ENCODE measurements around the gene FGF14. TPM values are rescaled to one million over a fixed set of nuclear protein-coding genes. Genes with fewer than 3 reads are reported as not detected.

FGF14 gene
- total RNA-seq, 1 experiment from 2014 or later = not detected

DNA sequence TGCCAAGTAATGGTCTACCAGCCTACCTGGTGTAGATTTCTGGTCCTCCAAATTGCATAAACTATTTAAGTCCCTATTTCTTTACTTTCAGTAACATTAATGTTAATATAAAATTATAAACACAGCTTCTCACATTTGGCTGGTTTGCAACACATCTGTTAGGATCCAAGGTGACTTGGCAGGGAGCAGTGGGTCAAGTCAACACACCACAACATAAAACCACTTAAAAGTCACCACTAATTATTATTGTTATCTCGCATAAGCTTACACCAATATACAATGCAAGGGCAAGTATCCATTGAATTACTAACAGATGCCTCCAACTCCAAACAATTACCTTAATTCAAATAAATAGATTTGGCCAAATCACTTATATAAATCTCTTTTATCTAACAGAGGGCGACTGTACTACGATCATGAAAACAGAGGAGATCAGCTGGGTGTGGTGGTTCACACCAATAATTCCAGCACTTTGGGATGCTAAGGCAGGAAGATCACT, 74.7 kb downstream of the FGF14 start:
- H3K9me2 ChIP-seq (replicated peaks; ENCODE audit: insufficient read depth, low read length) = no peaks in the 10 kb centered on the region
- no peak for DNase-seq
- no peaks in the 10 kb centered on the region for H3K27me3 ChIP-seq (ENCODE audit: low read length)
- H3K36me3 ChIP-seq (ENCODE audit: insufficient read depth, low read length) = no peaks in the 10 kb centered on the region
- no peak overlapping the region for H3K9ac ChIP-seq (ENCODE audit: low read length)
- no peaks in the 10 kb centered on the region for H3K9me3 ChIP-seq (ENCODE audit: low read length)
- H3K4me2 ChIP-seq (ENCODE audit: low read depth, low read length, poor library complexity, severe bottlenecking) = no peak overlapping the region
- no peaks in the 10 kb centered on the region for H4K20me1 ChIP-seq (ENCODE audit: insufficient read depth, low read depth, low read length)
- no peaks in the 10 kb centered on the region for H3K79me2 ChIP-seq (ENCODE audit: low read length)
- H3K4me1 ChIP-seq (ENCODE audit: low read length) = no peaks in the 10 kb centered on the region
- H3K4me3 ChIP-seq (ENCODE audit: low read length) = no peak overlapping the region
- no peak overlapping the region for H3K27ac ChIP-seq (ENCODE audit: low read length)
- H2AFZ ChIP-seq (ENCODE audit: low read length) = no peak overlapping the region

DNA sequence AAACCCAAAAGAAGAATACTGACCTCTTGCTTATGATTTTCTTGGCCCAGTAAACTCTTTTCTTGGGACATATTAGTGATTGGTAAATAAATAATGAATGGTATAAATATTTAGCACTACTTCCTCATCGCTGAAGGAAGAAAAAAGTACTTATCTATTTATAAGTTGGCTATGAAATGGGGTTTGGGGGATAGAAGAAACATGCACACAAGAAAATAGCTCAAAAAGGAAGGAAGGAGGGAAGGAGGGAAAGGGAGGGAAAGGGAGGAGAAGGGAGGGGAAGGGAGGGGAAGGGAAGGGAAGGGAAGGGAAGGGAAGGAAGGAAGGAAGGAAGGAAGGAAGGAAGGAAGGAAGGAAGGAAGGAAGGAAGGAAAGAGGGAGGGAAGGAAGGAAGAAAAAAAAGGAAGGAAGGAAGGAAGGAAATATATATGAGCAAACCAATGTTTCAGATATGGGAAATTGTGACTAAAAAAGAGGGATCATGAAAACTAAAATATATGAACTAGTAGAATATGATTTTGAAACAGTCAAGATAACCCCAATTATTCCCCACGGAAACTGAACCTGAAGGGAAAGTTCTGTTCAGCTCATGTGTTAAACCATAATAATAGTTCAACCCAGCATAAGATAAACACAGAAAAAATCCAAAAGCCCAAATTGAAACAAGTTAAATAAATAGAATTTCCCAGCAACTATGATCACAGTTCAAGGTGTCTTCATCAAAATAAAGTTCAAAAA, 75.3 kb downstream of the FGF14 start:
- H3K4me2 ChIP-seq (ENCODE audit: low read depth, low read length, poor library complexity, severe bottlenecking) = no peak overlapping the region

GRCh38 chr13:102325321-102325720, 76.5 kb downstream of the FGF14 start:
- Histone ChIP-seq H3K79me2 (ENCODE audit: low read length) (no peaks in the 10 kb centered on the region), H3K9ac (ENCODE audit: low read length) (no peak overlapping the region), H3K36me3 (ENCODE audit: insufficient read depth, low read length) (no peaks in the 10 kb centered on the region), H3K9me3 (ENCODE audit: low read length) (no peaks in the 10 kb centered on the region), H3K27ac (ENCODE audit: low read length) (no peak overlapping the region), H3K4me3 (ENCODE audit: low read length) (no peak overlapping the region), H3K27me3 (ENCODE audit: low read length) (no peaks in the 10 kb centered on the region), H3K4me2 (ENCODE audit: low read depth, low read length, poor library complexity, severe bottlenecking) (no peak overlapping the region), H3K4me1 (ENCODE audit: low read length) (no peaks in the 10 kb centered on the region), H3K9me2 (replicated peaks; ENCODE audit: insufficient read depth, low read length) (no peaks in the 10 kb centered on the region), H4K20me1 (ENCODE audit: insufficient read depth, low read depth, low read length) (no peaks in the 10 kb centered on the region), H2AFZ (ENCODE audit: low read length) (no peak overlapping the region)
- DNase-seq = no peak

More for the DNA sequence above, 75.3 kb downstream of the FGF14 start:
- H3K27me3 ChIP-seq (ENCODE audit: low read length) = no peaks in the 10 kb centered on the region
- H4K20me1 ChIP-seq (ENCODE audit: insufficient read depth, low read depth, low read length) = no peaks in the 10 kb centered on the region
- no peak overlapping the region for H3K4me3 ChIP-seq (ENCODE audit: low read length)
- no peaks in the 10 kb centered on the region for H3K9me2 ChIP-seq (replicated peaks; ENCODE audit: insufficient read depth, low read length)
- H3K36me3 ChIP-seq (ENCODE audit: insufficient read depth, low read length) = no peaks in the 10 kb centered on the region
- H3K4me1 ChIP-seq (ENCODE audit: low read length) = no peaks in the 10 kb centered on the region
- H3K79me2 ChIP-seq (ENCODE audit: low read length) = no peaks in the 10 kb centered on the region
- no peaks in the 10 kb centered on the region for H3K9me3 ChIP-seq (ENCODE audit: low read length)
- H3K9ac ChIP-seq (ENCODE audit: low read length) = no peak overlapping the region
- no peak for DNase-seq
- no peak overlapping the region for H2AFZ ChIP-seq (ENCODE audit: low read length)
- no peak overlapping the region for H3K27ac ChIP-seq (ENCODE audit: low read length)

GRCh38 chr13:102323505-102323904, 78.3 kb downstream of the FGF14 start:
- Histone ChIP-seq H3K4me2 (ENCODE audit: low read depth, low read length, poor library complexity, severe bottlenecking) (no peak overlapping the region), H3K27me3 (ENCODE audit: low read length) (no peaks in the 10 kb centered on the region), H3K27ac (ENCODE audit: low read length) (no peak overlapping the region), H3K9ac (ENCODE audit: low read length) (no peak overlapping the region), H3K9me2 (replicated peaks; ENCODE audit: insufficient read depth, low read length) (no peaks in the 10 kb centered on the region), H3K36me3 (ENCODE audit: insufficient read depth, low read length) (no peaks in the 10 kb centered on the region), H4K20me1 (ENCODE audit: insufficient read depth, low read depth, low read length) (no peaks in the 10 kb centered on the region), H2AFZ (ENCODE audit: low read length) (no peak overlapping the region), H3K79me2 (ENCODE audit: low read length) (no peaks in the 10 kb centered on the region), H3K4me1 (ENCODE audit: low read length) (no peaks in the 10 kb centered on the region), H3K4me3 (ENCODE audit: low read length) (no peak overlapping the region), H3K9me3 (ENCODE audit: low read length) (no peaks in the 10 kb centered on the region)
- DNase-seq = no peak

DNA sequence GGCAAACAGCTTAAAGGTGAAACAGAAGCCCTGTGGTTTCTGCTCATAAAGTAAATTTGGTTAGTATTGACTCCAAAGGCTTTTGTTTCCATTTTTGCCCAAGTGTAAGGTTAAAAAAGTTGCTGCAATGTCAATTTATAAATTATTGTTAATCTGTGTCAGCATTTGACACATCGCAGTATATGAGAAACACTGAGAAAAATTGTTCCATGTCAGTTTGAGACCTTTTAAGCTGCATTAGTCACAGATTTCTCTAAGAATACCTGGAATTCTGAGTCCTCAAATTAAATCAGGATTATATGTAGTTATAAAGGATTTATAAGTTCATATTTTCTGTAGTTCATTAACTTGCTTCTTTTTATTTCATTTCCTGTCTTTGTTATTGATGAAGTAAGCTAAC, 78.8 kb downstream of the FGF14 start:
- H3K4me3 ChIP-seq (ENCODE audit: low read length) = no peak overlapping the region
- H3K4me2 ChIP-seq (ENCODE audit: low read depth, low read length, poor library complexity, severe bottlenecking) = no peak overlapping the region
- H3K9me2 ChIP-seq (replicated peaks; ENCODE audit: insufficient read depth, low read length) = no peaks in the 10 kb centered on the region
- no peaks in the 10 kb centered on the region for H3K4me1 ChIP-seq (ENCODE audit: low read length)
- H4K20me1 ChIP-seq (ENCODE audit: insufficient read depth, low read depth, low read length) = no peaks in the 10 kb centered on the region
- peak; percentile 28 for DNase-seq
- no peaks in the 10 kb centered on the region for H3K36me3 ChIP-seq (ENCODE audit: insufficient read depth, low read length)
- no peak overlapping the region for H3K27ac ChIP-seq (ENCODE audit: low read length)
- H2AFZ ChIP-seq (ENCODE audit: low read length) = no peak overlapping the region
- no peaks in the 10 kb centered on the region for H3K9me3 ChIP-seq (ENCODE audit: low read length)
- no peaks in the 10 kb centered on the region for H3K79me2 ChIP-seq (ENCODE audit: low read length)
- H3K27me3 ChIP-seq (ENCODE audit: low read length) = no peaks in the 10 kb centered on the region
- H3K9ac ChIP-seq (ENCODE audit: low read length) = no peak overlapping the region

GRCh38 chr13:102322211-102322610, 79.6 kb downstream of the FGF14 start:
- no peaks in the 10 kb centered on the region for H3K4me1 ChIP-seq (ENCODE audit: low read length)
- no peaks in the 10 kb centered on the region for H3K36me3 ChIP-seq (ENCODE audit: insufficient read depth, low read length)
- no peak overlapping the region for H2AFZ ChIP-seq (ENCODE audit: low read length)
- no peak overlapping the region for H3K4me3 ChIP-seq (ENCODE audit: low read length)
- no peak for DNase-seq
- no peak overlapping the region for H3K27ac ChIP-seq (ENCODE audit: low read length)
- no peak overlapping the region for H3K4me2 ChIP-seq (ENCODE audit: low read depth, low read length, poor library complexity, severe bottlenecking)
- no peaks in the 10 kb centered on the region for H3K9me3 ChIP-seq (ENCODE audit: low read length)
- no peaks in the 10 kb centered on the region for H3K9me2 ChIP-seq (replicated peaks; ENCODE audit: insufficient read depth, low read length)
- no peaks in the 10 kb centered on the region for H3K27me3 ChIP-seq (ENCODE audit: low read length)
- H4K20me1 ChIP-seq (ENCODE audit: insufficient read depth, low read depth, low read length) = no peaks in the 10 kb centered on the region
- no peaks in the 10 kb centered on the region for H3K79me2 ChIP-seq (ENCODE audit: low read length)
- H3K9ac ChIP-seq (ENCODE audit: low read length) = no peak overlapping the region

DNA sequence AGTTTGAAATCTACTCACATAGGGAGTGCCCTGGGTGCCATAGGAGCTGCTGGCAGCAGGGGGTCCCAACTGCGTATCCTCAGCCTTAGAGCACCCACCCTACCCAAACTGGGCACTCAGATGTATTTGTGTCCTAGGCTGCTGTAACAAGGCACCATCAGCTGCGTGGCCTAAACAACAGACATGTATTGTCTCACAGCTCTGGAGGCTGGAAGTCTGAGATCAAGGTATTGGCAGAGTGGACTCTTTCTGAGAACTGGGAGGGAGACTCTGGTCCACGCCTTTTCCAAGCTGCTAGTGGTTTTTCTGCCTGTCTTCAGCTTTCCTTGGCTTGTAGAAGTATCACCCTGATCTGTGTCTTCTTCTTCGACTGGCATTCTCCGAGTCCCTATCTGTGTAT, 83.6 kb downstream of the FGF14 start:
- no peaks in the 10 kb centered on the region for H4K20me1 ChIP-seq (ENCODE audit: insufficient read depth, low read depth, low read length)
- no peak overlapping the region for H2AFZ ChIP-seq (ENCODE audit: low read length)
- no peaks in the 10 kb centered on the region for H3K27me3 ChIP-seq (ENCODE audit: low read length)
- no peaks in the 10 kb centered on the region for H3K9me2 ChIP-seq (replicated peaks; ENCODE audit: insufficient read depth, low read length)
- no peak overlapping the region for H3K4me2 ChIP-seq (ENCODE audit: low read depth, low read length, poor library complexity, severe bottlenecking)
- H3K4me1 ChIP-seq (ENCODE audit: low read length) = no peaks in the 10 kb centered on the region
- DNase-seq = no peak
- no peak overlapping the region for H3K9ac ChIP-seq (ENCODE audit: low read length)
- H3K27ac ChIP-seq (ENCODE audit: low read length) = no peak overlapping the region
- H3K36me3 ChIP-seq (ENCODE audit: insufficient read depth, low read length) = no peaks in the 10 kb centered on the region
- H3K4me3 ChIP-seq (ENCODE audit: low read length) = no peak overlapping the region
- H3K9me3 ChIP-seq (ENCODE audit: low read length) = no peaks in the 10 kb centered on the region
- no peaks in the 10 kb centered on the region for H3K79me2 ChIP-seq (ENCODE audit: low read length)

DNA sequence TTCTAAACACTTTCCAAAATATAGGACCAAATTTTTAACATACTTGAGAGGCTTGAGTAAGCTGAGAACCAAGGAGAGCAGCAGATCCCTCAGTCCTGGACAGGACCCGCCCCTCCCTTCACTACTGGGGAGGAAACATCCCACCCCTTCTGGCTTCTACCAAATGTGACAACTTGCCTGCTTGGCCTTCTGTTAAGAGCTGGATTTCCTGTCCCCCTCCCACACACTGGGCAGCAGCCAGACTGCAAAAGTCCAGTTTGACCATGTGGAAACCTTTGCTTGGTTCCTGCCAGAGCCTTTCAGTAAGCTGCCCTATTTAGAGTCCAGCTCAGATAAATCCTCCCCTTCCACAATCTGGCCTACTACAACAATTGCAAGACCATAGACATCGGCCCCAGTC, 84.3 kb downstream of the FGF14 start:
- Histone ChIP-seq H3K4me3 (ENCODE audit: low read length) (no peak overlapping the region), H3K27me3 (ENCODE audit: low read length) (no peaks in the 10 kb centered on the region), H3K9ac (ENCODE audit: low read length) (no peak overlapping the region), H3K4me1 (ENCODE audit: low read length) (no peaks in the 10 kb centered on the region), H3K36me3 (ENCODE audit: insufficient read depth, low read length) (no peaks in the 10 kb centered on the region), H3K4me2 (ENCODE audit: low read depth, low read length, poor library complexity, severe bottlenecking) (no peak overlapping the region), H3K9me2 (replicated peaks; ENCODE audit: insufficient read depth, low read length) (no peaks in the 10 kb centered on the region), H2AFZ (ENCODE audit: low read length) (no peak overlapping the region), H4K20me1 (ENCODE audit: insufficient read depth, low read depth, low read length) (no peaks in the 10 kb centered on the region), H3K27ac (ENCODE audit: low read length) (no peak overlapping the region), H3K79me2 (ENCODE audit: low read length) (no peaks in the 10 kb centered on the region), H3K9me3 (ENCODE audit: low read length) (no peaks in the 10 kb centered on the region)
- no peak for DNase-seq
